ENCODE results near the gene ABCB11. TPM values are rescaled to one million over a fixed set of nuclear protein-coding genes. Genes with fewer than 3 reads are reported as not detected.

The ABCB11 gene
- total and polyA plus RNA-seq, 2 donors (not counting 1 experiment from before 2014, with no cell fraction given) = not detected

DNA sequence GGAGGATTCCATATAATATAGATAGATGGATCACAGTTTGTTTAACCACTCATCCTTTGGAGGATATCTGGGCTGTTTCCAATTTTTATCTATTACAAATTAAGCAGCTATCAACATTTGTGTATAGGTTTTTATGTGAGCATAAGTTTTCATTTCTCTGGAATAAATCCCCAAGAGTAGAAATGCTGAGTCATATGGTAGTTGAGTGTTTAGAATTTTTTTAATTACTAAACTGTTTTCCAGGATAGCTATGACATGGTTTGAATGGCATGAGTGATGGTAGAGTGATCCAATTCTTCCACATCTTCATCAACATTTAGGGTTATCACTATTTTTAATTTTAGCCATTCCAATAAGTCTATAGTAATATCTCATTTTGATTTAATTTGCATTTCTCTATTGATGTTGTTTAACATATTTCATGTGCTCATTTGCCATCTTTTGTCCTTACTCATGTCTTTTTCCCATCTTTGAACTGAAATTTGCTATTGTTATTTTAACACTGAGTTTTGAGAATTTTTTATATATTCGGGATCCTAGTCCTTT is 31.4 kb downstream of the ABCB11 start:
- TF ChIP-seq EZH2 (IDR thresholded peaks at IDR 0.05; ENCODE audit: borderline replicate concordance, insufficient read depth, low read depth, low read length, poor library complexity, severe bottlenecking) = no peak
- TF ChIP-seq, protein P1, sequence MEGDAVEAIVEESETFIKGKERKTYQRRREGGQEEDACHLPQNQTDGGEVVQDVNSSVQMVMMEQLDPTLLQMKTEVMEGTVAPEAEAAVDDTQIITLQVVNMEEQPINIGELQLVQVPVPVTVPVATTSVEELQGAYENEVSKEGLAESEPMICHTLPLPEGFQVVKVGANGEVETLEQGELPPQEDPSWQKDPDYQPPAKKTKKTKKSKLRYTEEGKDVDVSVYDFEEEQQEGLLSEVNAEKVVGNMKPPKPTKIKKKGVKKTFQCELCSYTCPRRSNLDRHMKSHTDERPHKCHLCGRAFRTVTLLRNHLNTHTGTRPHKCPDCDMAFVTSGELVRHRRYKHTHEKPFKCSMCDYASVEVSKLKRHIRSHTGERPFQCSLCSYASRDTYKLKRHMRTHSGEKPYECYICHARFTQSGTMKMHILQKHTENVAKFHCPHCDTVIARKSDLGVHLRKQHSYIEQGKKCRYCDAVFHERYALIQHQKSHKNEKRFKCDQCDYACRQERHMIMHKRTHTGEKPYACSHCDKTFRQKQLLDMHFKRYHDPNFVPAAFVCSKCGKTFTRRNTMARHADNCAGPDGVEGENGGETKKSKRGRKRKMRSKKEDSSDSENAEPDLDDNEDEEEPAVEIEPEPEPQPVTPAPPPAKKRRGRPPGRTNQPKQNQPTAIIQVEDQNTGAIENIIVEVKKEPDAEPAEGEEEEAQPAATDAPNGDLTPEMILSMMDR (IDR thresholded peaks at IDR 0.05) = no peak
- no peak overlapping the region for H3K9ac ChIP-seq (ENCODE audit: low read length)
- no peaks in the 10 kb centered on the region for H3K27me3 ChIP-seq (replicated peaks in 1 of 4; ENCODE audit: control extremely low read depth in 1 of 4, control insufficient read depth in 3 of 4, insufficient read depth in 4 of 4, low read length in 3 of 4)
- H3K4me1 Mint-ChIP-seq = no peaks in the 10 kb centered on the region
- H3K27ac ChIP-seq (ENCODE audit: low read length in 2 of 2) = no peak overlapping the region
- no peaks in the 10 kb centered on the region for H3K27me3 Mint-ChIP-seq
- DNase-seq = no peak
- H3K27ac Mint-ChIP-seq = no peak overlapping the region
- no peaks in the 10 kb centered on the region for H3K4me1 ChIP-seq (ENCODE audit: control insufficient read depth in 2 of 2, insufficient read depth in 2 of 2, low read length in 2 of 2)
- no peak overlapping the region for H3K4me3 ChIP-seq (ENCODE audit: control extremely low read depth in 1 of 5, extremely low read depth in 1 of 5, insufficient read depth in 1 of 5, low read depth in 2 of 5, low read length in 4 of 5)
- CTCF ChIA-PET = no interaction called here
- H2AFZ ChIP-seq (ENCODE audit: insufficient read depth, low read depth, low read length, poor library complexity, severe bottlenecking) = no peak overlapping the region
- no peak overlapping the region for H3K4me2 ChIP-seq (replicated peaks; ENCODE audit: low read depth, low read length, poor library complexity, severe bottlenecking)
- POLR2A ChIA-PET = no interaction called here
- no peaks in the 10 kb centered on the region for H4K20me1 ChIP-seq (ENCODE audit: control insufficient read depth, insufficient read depth, low read length, poor library complexity, severe bottlenecking)
- ATAC-seq (ENCODE audit: low read depth) = no peak
- no peaks in the 10 kb centered on the region for H3K79me2 ChIP-seq (ENCODE audit: control insufficient read depth, insufficient read depth, low read length)
- H3K36me3 ChIP-seq (replicated peaks in 1 of 2; ENCODE audit: control extremely low read depth in 1 of 2, control insufficient read depth in 1 of 2, extremely low read depth in 1 of 2, insufficient read depth in 2 of 2, low read length in 1 of 2) = no peaks in the 10 kb centered on the region
- no peaks in the 10 kb centered on the region for H3K9me3 ChIP-seq (ENCODE audit: control extremely low read depth in 1 of 3, control insufficient read depth in 2 of 3, insufficient read depth in 1 of 3, low read length in 2 of 3)
- no peak overlapping the region for H3K4me3 Mint-ChIP-seq
- H3K9me3 Mint-ChIP-seq (ENCODE audit: insufficient read depth) = no peaks in the 10 kb centered on the region
- whole genome bisulfite sequencing (ENCODE audit: insufficient coverage) = no CpG with 5 or more reads among the region's 1 CpG
- intact Hi-C loops (cut with micrococcal nuclease) = no loop called here

DNA sequence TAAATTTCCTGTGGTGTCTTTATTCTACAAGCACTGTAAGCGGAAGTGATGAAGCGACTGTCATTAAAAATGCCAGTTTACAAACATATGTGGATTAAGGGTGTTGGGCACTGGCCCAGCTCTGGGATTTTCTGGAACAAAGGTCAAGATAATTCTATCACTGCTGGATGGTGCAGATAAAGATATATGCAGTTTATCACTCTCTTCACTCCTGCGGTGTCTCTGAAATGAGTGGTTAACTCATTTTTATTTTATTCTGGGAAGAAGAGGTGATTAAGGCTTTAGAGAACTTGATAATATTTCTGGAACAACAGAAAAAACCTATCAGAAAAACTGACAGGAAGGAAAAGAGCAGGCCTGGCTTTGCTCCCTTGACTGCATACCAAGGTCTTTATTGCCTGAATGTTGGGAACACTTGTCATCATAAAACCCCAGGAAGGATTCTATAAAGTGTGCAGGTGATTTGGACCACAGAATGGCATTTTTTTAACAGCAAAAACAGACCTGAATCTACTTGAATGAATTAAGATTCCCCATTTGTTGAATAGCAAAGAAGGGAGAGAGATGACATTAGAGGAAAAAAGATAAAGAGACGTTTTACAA is 32.4 kb downstream of the ABCB11 start:
- no peak overlapping the region for H3K27ac ChIP-seq (ENCODE audit: low read length in 2 of 2)
- no peaks in the 10 kb centered on the region for H3K27me3 ChIP-seq (replicated peaks in 1 of 4; ENCODE audit: control extremely low read depth in 1 of 4, control insufficient read depth in 3 of 4, insufficient read depth in 4 of 4, low read length in 3 of 4)
- no peak overlapping the region for H3K9ac ChIP-seq (ENCODE audit: low read length)
- intact Hi-C loops (cut with micrococcal nuclease) = no loop called here
- no peaks in the 10 kb centered on the region for H3K9me3 Mint-ChIP-seq (ENCODE audit: insufficient read depth)
- ChIA-PET POLR2A (no interaction called here), CTCF (no interaction called here)
- H3K27me3 Mint-ChIP-seq = no peaks in the 10 kb centered on the region
- H3K4me1 ChIP-seq (ENCODE audit: control insufficient read depth in 2 of 2, insufficient read depth in 2 of 2, low read length in 2 of 2) = no peaks in the 10 kb centered on the region
- no peak for DNase-seq
- H3K4me3 Mint-ChIP-seq = no peak overlapping the region
- no peak overlapping the region for H2AFZ ChIP-seq (ENCODE audit: insufficient read depth, low read depth, low read length, poor library complexity, severe bottlenecking)
- H4K20me1 ChIP-seq (ENCODE audit: control insufficient read depth, insufficient read depth, low read length, poor library complexity, severe bottlenecking) = no peaks in the 10 kb centered on the region
- no peaks in the 10 kb centered on the region for H3K79me2 ChIP-seq (ENCODE audit: control insufficient read depth, insufficient read depth, low read length)
- no CpG with 5 or more reads among the region's 4 CpGs for WGBS (ENCODE audit: insufficient coverage)
- no peak for ATAC-seq (ENCODE audit: low read depth)
- H3K9me3 ChIP-seq (ENCODE audit: control extremely low read depth in 1 of 3, control insufficient read depth in 2 of 3, insufficient read depth in 1 of 3, low read length in 2 of 3) = no peaks in the 10 kb centered on the region
- H3K4me3 ChIP-seq (ENCODE audit: control extremely low read depth in 1 of 5, extremely low read depth in 1 of 5, insufficient read depth in 1 of 5, low read depth in 2 of 5, low read length in 4 of 5) = no peak overlapping the region
- no peak overlapping the region for H3K27ac Mint-ChIP-seq
- no peaks in the 10 kb centered on the region for H3K36me3 ChIP-seq (replicated peaks in 1 of 2; ENCODE audit: control extremely low read depth in 1 of 2, control insufficient read depth in 1 of 2, extremely low read depth in 1 of 2, insufficient read depth in 2 of 2, low read length in 1 of 2)
- H3K4me1 Mint-ChIP-seq = no peaks in the 10 kb centered on the region
- TF ChIP-seq, protein P1 (IDR thresholded peaks at IDR 0.05) = no peak
- no peak for TF ChIP-seq EZH2 (IDR thresholded peaks at IDR 0.05; ENCODE audit: borderline replicate concordance, insufficient read depth, low read depth, low read length, poor library complexity, severe bottlenecking)
- no peak overlapping the region for H3K4me2 ChIP-seq (replicated peaks; ENCODE audit: low read depth, low read length, poor library complexity, severe bottlenecking)
